HG03175 (cell line): ENCODE measurements around the gene CFAP45.
A peak's percentile ranks its signal among the peaks of the same experiment; 100 is the strongest.

ENCODE experiments used
- ATAC-seq: cut with Tn5 transposase; IDR thresholded peaks from one replicate; pipeline ENCODE4 v1.9.1; 2021; ENCODE audit warnings: mild to moderate bottlenecking, moderate library complexity; ENCODE audit not compliant: unreplicated experiment

Gene CFAP45

DNA sequence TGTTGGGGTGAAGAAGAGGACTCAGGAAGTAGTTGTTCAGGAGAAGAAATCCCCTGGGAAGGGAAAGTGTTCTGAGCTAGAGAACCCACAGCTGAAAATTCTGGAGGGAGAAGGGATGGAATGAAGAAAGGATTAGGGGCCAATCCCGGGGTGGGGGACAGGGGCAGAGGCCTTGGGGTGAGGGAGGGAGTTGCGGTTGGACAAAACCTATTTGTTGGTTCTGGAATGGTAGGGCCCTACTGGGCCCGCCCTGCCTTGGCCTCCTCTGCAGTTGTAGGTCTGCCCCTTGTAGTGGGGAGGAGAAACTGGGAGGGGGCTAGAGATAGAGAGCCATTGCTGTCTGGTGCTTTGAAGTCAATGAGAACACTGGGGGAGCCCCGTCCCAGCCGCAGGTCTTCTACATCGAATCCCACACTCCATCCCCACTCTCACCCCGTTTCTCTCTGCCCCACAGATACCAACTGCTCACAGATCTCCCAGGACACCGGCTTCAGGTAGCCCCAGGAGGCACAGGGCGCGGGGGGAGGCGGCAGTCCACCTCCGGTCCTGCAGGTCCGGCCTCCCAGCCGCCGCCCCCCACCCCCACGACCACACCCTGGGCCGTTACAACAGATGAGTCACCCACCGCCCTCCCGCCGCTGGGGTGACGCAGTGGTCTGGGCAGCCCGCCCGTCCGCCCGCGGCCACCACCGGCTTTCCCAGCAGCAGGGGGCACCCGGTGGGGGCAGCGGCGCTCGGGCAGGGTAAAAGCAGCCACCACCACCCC, 24.2 kb upstream of the CFAP45 start:
- ATAC-seq: peak; percentile 11

DNA sequence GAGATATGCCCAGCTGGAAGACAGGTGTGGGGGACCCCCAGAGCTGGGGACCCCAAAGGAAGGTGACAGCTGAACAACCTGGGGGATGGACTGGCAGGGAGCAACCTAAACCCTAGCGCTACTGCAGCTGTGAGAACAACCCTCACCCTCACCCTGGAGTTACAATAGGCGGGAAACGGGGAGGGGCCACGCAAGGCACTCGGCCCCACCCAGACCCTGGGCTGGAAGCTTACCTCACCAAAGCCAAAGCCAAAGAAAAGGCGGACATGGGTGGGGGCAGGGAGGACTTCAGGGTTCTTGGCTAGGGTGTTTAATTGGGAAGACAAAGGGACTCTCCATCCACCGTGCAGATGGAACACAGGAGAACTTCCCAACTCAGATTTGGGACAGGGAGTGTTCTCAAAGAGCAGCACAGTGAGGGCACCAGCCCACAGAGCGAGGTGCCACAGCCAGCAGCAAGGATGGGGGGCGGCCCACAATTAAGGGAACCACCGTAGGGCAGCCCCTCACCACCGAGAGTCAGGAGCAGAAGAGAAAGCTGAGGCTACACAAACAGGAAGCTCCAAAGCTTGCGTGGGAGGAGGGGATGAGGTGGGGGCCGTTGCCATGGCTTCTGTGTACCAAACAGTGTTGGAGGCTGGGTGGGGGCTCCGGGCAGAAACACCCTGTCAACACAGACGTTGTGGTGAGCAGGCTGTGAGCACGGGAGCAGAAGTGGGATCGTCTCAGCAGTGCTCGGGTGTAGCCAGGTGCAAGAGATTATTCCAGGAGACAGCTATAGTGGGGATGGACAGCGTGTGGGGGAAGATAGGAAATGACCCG, 23.4 kb upstream of the CFAP45 start:
- peak; percentile 45 for ATAC-seq

GRCh38 chr1:159922511-159923202, 22.7 kb upstream of the CFAP45 start:
- ATAC-seq: no peak

- ATAC-seq: no peak
These were observed 21.9 kb upstream of the CFAP45 start for GRCh38 chr1:159921700-159922504.

GRCh38 chr1:159921251-159921650, 21.3 kb upstream of the CFAP45 start:
- peak; percentile 19 for ATAC-seq

DNA sequence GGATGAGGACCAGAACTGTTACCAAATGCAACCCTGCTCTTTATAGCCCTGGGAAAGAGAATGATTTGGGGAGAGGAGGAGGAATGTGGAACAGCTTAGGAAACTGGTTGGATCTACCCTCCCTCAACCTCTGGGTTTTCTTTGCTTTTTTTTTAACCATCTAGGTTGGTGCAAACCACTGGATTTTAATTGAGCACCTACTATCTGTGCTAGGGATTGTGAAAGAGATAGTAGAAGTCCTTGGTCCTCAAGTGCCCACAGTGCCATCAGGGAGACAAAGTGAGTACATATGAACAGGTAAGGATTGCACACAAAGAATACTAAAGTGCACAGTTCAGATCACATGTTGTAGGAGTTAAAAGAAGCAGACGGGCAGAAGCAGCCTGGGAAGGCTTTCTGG, 20.7 kb upstream of the CFAP45 start:
- ATAC-seq: no peak

DNA sequence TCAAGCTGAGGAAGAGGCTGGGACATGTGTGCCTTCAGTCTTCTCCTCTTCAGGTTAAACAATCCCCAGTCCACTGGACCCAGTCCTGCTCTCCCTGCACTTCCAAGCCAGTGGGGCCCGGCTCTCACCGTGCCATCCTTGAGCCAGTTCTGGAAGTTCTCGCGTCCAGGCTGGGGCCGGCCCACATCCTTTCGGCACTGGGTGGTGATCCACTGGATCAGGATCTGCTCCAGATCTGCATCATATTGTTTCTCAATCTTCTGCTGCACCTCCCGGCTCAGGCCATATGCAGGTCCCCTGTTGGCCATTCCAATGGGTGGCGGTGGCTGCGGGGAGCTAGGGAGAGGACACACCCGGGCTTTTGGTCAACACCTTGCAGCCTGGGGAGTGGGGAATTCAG, 20.2 kb upstream of the CFAP45 start:
- ATAC-seq: no peak

DNA sequence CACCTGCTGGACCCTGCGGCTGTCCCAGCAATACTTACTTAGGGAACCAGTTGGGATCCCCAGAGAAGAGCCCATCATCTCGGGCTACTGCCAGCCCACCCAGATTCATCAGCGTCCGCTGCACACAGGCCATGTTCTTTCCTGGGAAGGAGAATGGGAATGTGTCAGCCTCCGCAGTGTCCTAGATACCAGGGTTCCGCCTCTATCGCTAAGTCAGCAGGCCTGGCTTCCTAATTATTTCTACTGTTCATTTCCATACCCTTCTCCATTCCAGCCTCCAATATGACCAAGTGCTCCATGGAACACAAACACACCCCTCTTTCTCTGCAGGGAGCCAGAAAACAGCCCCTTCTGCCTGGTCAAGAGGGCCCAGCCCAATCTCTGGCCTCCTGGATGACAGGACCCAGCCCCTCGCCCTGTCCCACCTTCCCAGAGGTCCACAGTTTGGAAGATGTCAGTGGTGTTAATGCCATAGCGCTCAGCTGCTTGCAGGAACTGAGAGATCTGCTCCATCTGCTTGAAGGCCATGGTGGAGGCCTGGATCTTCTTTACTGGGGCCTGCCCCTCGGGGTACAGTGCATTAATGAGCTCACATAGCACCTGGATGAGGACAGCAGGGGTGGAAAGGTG, 19.4 kb upstream of the CFAP45 start:
- ATAC-seq: no peak

DNA sequence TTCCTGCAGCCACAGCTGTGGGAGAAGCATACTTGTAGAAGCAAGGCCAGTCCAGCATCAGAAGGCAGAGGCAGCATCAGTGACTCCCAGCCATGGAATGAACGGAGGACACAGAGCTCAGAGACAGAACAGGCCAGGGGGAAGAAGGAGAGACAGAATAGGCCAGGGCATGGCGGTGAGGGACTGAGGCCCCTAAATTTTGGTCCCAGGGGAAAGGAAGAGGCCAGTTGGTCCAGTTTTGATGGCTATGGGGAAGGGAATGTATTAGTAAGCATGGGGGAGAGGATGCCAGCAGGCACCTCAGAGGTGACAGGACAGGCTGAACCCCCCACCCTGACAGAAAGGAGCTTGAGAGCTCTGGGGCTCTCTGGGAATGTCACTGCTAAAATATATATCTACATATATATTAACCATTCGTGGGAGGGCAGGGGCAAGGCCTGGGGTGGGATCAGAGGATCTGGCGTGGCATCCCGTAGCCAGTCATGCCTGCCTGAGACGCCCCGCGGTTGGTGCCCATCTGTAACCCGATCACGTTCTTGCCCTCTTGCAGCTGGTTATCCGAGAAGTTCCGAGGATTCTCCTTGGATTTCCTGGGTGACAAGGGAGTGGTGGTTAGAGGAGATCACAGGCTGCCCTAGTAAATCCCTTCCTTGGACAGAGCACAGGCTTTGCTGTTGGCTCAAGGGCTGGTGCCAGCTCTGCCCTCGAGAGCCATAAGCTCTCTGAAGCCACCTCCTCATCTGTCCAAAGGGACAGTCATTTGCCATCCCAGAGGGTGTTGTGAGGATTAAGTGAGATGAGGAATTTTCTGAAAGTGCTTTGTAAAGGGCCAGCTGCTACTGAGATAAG, 18.6 kb upstream of the CFAP45 start:
- ATAC-seq: no peak

DNA sequence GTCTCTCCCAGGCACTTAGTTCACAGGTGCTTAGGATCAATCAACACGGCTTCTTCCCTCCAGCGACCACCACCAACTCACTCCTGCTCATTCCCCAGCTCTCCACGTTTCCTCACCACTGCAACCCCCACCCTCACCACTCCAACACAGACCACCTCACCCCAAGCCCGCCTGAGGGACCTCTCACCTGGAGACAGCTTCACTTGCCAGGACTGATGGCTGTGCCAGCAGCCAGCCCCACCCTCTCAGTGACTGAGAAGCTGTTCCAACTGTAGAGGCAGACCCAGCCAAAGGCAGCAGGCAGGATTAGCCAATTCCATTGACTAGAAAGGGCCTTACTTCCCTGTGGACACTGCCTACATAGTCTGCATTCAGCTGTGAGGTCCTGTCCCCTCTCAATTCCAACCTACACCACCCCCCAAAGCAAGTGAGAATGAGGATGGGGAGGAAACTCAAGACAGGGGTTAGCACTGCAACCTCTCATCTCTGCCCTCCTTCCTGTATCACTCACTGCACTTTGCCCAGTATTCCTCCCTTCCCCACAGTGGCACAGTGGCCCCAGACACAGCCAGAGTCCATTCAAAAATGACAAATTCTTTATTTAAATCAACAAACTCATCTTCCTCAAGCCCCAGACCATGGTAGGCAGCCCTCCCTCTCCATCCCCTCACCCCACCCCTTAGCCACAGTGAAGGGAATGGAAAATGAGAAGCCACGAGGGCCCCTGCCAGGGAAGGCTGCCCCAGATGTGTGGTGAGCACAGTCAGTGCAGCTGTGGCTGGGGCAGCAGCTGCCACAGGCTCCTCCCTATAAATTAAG, 17.8 kb upstream of the CFAP45 start:
- ATAC-seq: no peak

DNA sequence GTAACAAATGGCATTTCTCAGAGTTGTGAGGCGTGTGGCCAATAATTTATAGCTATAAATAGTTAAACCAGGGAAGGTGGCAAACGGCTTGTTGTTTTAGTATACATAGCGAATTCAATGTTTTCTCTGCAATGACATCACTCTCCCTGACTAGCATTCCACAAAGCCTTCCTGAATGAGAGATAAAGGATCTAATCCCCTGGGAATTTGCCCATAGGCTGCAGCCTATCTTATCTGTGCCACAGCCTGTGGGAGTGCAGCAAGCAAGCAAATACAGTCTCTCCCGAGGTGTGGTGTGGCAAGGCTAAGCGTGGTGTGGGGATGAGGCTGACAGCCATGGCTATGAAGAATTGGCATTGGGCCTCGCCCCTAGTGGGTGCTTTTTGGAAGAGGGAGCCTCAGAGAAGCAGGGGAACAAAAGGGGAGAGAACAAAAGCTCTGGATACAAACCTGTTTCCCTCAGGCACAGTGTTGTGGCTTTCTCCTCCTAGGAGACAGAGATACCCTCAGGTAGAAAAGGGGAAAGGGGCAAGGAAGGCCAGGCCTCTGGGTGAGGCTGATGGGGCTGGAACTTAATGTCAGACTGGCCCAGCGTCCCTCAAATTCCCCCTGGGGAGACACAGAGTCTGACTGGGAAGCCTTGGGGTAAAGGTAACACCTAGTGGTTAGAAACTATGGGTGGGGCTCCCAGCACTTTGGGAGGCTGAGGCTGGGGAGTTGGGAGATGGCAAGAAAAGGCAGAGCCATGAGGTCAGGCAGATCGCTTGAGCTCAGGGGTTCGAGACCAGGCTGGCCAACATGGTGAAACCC, 16.5 kb upstream of the CFAP45 start:
- no peak for ATAC-seq

- ATAC-seq: no peak
These were observed 15.7 kb upstream of the CFAP45 start for GRCh38 chr1:159915571-159916241.

DNA sequence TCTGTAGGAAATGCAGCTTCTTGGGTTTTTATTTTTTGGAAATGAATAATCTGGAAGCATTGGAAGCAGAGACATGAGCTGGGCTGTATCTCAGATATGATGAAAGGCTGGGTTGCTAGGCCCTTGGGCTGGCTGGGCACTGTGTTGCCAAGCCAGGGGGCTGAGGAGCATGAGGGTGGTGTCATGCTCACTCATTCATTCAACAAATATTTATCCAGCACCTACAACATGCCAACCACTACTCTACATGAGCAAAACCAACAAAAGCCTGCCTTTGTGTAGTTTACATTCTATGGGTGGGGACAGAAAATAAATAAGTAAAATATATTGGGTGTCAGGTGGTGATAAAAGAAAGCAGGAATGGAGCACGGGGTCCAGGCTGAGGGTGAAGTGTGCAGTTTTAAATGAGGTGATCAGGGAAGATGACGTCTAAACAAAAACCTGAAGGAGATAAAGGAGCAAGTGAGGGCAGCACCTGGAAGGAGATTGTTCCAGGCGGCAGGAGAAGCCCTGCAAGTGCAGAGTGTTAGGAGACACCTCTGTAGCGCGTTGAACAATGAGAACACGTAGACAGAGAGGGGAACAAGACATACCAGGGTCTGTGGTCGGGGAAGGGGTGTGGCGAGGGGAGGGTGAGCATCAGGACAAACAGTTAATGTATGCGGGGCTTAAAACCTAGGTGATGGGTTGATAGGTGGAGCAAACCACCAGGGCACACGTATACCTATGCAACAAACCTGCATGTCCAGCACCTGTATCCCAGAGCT, 14.5 kb upstream of the CFAP45 start:
- ATAC-seq: no peak

- ATAC-seq: no peak
These were observed 13.7 kb upstream of the CFAP45 start for GRCh38 chr1:159913451-159914192.

DNA sequence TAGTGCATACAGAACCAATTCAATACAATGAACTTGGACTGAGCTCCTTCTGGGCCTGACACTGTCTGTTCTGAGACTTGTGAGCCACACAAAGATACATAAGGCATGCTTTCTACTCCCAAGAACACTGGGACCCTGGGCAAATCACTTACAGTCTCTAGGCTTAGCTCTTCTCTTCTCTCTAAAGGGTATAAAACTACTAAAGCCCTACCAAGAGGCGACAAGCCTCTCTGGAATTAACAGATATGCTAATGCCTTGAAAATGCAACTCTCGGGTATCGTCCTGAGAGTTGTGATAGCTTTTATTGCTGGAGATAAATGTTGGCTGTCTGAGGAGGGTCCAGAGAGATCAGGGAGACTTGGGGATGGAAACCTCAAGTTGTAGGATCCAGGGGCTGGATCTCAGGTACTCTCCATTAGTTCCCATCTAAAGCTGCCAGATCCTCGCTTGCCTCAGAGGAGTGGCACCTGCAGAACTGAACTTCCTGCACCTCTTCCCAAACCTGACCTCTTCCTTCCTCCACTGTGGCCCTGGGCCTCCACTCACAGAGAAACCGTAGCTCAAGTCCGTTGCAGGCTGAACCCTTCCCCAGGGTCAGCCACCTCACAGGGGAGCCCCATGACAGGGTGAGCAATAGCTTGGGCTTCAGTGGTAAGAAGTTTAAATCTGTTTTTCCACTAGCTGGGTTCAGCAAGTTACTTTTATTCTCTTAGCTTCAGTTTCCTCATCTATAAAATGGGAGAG, 11.5 kb upstream of the CFAP45 start:
- no peak for ATAC-seq
